A549 (cell line): Measurements from ENCODE around the gene ZFYVE28.

Experiments
- EHMT2 ChIP-seq: fragments of 200-600 bp; sonication (generic); IDR thresholded peaks from 2 replicates; pipeline ENCODE4 v1.6.1; 2016; ENCODE audit warnings: antibody characterized with exemption, low read depth, mild to moderate bottlenecking, moderate library complexity
- JUNB ChIP-seq: fragments of >200 bp; sonication (Bioruptor Twin); formaldehyde crosslinking; IDR thresholded peaks from 2 replicates; pipeline ENCODE4 v1.6.1; 2016
- MYC ChIP-seq: IDR thresholded peaks from 2 replicates; pipeline ENCODE4 v1.6.1; 2012; ENCODE audit warnings: mild to moderate bottlenecking, inconsistent platforms, low read length, improper control_type of control experiment, borderline replicate concordance
- POLR2A ChIP-seq: IDR thresholded peaks from 2 replicates; pipeline ENCODE4 v1.6.1; 2012; ENCODE audit warnings: mild to moderate bottlenecking, low read length
- RAD21 ChIP-seq, 2 experiments: fragments of >200 bp in 1 of 2; sonication (Bioruptor Twin) in 1 of 2; formaldehyde crosslinking in 1 of 2; IDR thresholded peaks in 1 of 2; conservative IDR thresholded peaks in 1 of 2; 2 replicates in 1 of 2; 3 replicates in 1 of 2; pipeline ENCODE4 v1.6.1; 2012 to 2018; ENCODE audit warnings: inconsistent platforms in 1 of 2
- SREBF2 ChIP-seq: fragments of 450-650 bp; IDR thresholded peaks from 2 replicates; pipeline ENCODE4 v1.6.1; 2014; ENCODE audit warnings: mild to moderate bottlenecking, moderate library complexity
- TF ChIP-seq, protein P1 (sequence below): fragments of 200-600 bp; sonication (generic); IDR thresholded peaks from 2 replicates; pipeline ENCODE4 v1.6.1; 2016; ENCODE audit warnings: antibody characterized with exemption, mild to moderate bottlenecking, moderate library complexity
- TF ChIP-seq, protein P2 (sequence below): fragments of >200 bp; sonication (Bioruptor Twin); formaldehyde crosslinking; IDR thresholded peaks from 3 replicates; pipeline ENCODE4 v1.5.1; 2016

DNA sequence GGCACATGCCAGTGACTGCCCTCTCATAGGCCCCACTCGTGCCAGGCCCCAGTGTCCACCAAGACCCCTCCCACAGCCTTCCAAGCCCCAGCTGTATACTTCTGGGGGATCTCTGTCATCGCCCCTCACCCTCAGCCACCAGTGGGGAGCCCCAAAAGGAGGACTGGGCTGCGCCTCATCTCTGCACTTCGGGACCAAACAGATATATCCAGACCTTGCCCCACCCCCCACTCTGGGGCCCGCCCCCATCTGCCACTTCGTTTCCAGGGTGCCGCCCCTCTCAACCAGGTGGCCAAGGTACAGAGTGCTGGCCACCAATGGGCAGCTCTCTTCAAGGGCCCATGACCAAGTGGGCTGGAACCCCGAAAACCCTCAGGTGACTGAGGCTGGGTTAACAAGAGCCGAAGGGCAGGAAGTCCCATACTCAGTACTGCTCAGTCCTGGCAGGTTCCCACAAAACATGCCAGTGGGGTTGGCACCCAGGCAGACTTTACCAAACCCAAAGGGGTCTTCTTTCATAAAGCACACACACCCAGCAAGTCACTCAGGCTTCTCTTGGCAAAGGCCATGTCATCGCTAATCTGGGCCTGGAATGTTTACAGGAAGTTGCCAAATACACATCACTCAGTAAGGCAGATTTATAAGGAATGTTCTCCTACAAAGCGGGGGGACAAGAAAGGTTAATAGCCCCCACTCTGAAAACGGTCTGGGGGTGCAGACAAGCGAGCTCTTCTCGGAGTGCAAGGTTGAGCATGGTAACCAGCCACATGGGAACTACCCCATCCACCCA, 4.4 kb downstream of the ZFYVE28 start:
- TF ChIP-seq JUNB (no peak), SREBF2 (no peak), RAD21 (conservative IDR thresholded peaks at IDR 0.05 in 1 of 2, IDR thresholded peaks at IDR 0.05 in 1 of 2) (no peak), EHMT2 (no peak), MYC (no peak), POLR2A (no peak)
- TF ChIP-seq, protein P1, sequence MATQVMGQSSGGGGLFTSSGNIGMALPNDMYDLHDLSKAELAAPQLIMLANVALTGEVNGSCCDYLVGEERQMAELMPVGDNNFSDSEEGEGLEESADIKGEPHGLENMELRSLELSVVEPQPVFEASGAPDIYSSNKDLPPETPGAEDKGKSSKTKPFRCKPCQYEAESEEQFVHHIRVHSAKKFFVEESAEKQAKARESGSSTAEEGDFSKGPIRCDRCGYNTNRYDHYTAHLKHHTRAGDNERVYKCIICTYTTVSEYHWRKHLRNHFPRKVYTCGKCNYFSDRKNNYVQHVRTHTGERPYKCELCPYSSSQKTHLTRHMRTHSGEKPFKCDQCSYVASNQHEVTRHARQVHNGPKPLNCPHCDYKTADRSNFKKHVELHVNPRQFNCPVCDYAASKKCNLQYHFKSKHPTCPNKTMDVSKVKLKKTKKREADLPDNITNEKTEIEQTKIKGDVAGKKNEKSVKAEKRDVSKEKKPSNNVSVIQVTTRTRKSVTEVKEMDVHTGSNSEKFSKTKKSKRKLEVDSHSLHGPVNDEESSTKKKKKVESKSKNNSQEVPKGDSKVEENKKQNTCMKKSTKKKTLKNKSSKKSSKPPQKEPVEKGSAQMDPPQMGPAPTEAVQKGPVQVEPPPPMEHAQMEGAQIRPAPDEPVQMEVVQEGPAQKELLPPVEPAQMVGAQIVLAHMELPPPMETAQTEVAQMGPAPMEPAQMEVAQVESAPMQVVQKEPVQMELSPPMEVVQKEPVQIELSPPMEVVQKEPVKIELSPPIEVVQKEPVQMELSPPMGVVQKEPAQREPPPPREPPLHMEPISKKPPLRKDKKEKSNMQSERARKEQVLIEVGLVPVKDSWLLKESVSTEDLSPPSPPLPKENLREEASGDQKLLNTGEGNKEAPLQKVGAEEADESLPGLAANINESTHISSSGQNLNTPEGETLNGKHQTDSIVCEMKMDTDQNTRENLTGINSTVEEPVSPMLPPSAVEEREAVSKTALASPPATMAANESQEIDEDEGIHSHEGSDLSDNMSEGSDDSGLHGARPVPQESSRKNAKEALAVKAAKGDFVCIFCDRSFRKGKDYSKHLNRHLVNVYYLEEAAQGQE: no peak
- TF ChIP-seq, protein P2, sequence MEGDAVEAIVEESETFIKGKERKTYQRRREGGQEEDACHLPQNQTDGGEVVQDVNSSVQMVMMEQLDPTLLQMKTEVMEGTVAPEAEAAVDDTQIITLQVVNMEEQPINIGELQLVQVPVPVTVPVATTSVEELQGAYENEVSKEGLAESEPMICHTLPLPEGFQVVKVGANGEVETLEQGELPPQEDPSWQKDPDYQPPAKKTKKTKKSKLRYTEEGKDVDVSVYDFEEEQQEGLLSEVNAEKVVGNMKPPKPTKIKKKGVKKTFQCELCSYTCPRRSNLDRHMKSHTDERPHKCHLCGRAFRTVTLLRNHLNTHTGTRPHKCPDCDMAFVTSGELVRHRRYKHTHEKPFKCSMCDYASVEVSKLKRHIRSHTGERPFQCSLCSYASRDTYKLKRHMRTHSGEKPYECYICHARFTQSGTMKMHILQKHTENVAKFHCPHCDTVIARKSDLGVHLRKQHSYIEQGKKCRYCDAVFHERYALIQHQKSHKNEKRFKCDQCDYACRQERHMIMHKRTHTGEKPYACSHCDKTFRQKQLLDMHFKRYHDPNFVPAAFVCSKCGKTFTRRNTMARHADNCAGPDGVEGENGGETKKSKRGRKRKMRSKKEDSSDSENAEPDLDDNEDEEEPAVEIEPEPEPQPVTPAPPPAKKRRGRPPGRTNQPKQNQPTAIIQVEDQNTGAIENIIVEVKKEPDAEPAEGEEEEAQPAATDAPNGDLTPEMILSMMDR: no peak
